ENCODE results near the gene LGALS1. TPM values are rescaled to one million over a fixed set of nuclear protein-coding genes. Genes with fewer than 3 reads are reported as not detected.

Gene LGALS1
- total RNA-seq, 1 experiment from 2014 or later = 32.8 TPM

- H4K20me1 ChIP-seq (ENCODE audit: control insufficient read depth, insufficient read depth, insufficient read length) = no peaks in the 10 kb centered on the region
- H3K4me2 ChIP-seq (ENCODE audit: insufficient read depth, insufficient read length, low read length) = no peak overlapping the region
- H2BK15ac ChIP-seq (ENCODE audit: low read depth, low read length) = no peak overlapping the region
Measured at GRCh38 chr22:37681001-37681424, 5.6 kb downstream of the LGALS1 start.

More at GRCh38 chr22:37681001-37681424, 5.6 kb downstream of the LGALS1 start:
- H3T11ph ChIP-seq (ENCODE audit: low read length) = no peak overlapping the region
- no peak overlapping the region for H3K18ac ChIP-seq (ENCODE audit: insufficient read length, low read depth, low read length)
- H3K23ac ChIP-seq (ENCODE audit: insufficient read length, low read depth, low read length) = no peak overlapping the region
- H3K4ac ChIP-seq (ENCODE audit: low read depth, low read length) = no peak overlapping the region
- DNase-seq = no peak
- no peak overlapping the region for H2AK5ac ChIP-seq (ENCODE audit: insufficient read length, low read length)
- no peak overlapping the region for H4K8ac ChIP-seq (replicated peaks; ENCODE audit: insufficient read length, low read depth, low read length)
- TF ChIP-seq, protein P1, sequence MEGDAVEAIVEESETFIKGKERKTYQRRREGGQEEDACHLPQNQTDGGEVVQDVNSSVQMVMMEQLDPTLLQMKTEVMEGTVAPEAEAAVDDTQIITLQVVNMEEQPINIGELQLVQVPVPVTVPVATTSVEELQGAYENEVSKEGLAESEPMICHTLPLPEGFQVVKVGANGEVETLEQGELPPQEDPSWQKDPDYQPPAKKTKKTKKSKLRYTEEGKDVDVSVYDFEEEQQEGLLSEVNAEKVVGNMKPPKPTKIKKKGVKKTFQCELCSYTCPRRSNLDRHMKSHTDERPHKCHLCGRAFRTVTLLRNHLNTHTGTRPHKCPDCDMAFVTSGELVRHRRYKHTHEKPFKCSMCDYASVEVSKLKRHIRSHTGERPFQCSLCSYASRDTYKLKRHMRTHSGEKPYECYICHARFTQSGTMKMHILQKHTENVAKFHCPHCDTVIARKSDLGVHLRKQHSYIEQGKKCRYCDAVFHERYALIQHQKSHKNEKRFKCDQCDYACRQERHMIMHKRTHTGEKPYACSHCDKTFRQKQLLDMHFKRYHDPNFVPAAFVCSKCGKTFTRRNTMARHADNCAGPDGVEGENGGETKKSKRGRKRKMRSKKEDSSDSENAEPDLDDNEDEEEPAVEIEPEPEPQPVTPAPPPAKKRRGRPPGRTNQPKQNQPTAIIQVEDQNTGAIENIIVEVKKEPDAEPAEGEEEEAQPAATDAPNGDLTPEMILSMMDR (conservative IDR thresholded peaks at IDR 0.05) = no peak
- no peak overlapping the region for H2BK12ac ChIP-seq (ENCODE audit: insufficient read length, low read depth, low read length)
- no peak overlapping the region for H2BK5ac ChIP-seq (ENCODE audit: insufficient read length, low read length)
- Mint-ChIP-seq H3K4me1 (peaks cover 7 to 17% of the 10 kb centered on the region in 2 experiments), H3K27me3 (ENCODE audit: low read depth) (peaks cover 4% of the 10 kb centered on the region), H3K9me3 (no peaks in the 10 kb centered on the region), H3K4me3 (no peak overlapping the region), H3K27ac (no peak overlapping the region), H3K36me3 (ENCODE audit: insufficient read depth in 1 of 3, low read depth in 3 of 3) (no peaks in the 10 kb centered on the region; a peak in 1 of 7 replicates)
- H4K5ac ChIP-seq (ENCODE audit: insufficient read length, low read depth, low read length) = no peak overlapping the region
- no CpG with 5 or more reads among the region's 2 CpGs for WGBS (ENCODE audit: extremely low coverage, insufficient read length, low lambda C conversion rate)
- no peak overlapping the region for H3K14ac ChIP-seq (ENCODE audit: insufficient read depth, low read length)
- peaks cover 5% of the 10 kb centered on the region for H3K23me2 ChIP-seq (ENCODE audit: insufficient read length, low read depth, low read length, poor library complexity, severe bottlenecking)
- H2AFZ ChIP-seq (ENCODE audit: low read length) = no peak overlapping the region
- H3K27me3 ChIP-seq (ENCODE audit: insufficient read depth, low read length) = no peaks in the 10 kb centered on the region
- no peak overlapping the region for H3K56ac ChIP-seq (ENCODE audit: insufficient read length, low read depth, low read length)
- no peak overlapping the region for H2BK20ac ChIP-seq (ENCODE audit: low read depth, low read length, poor library complexity, severe bottlenecking)
- H3K27ac ChIP-seq (ENCODE audit: insufficient read length, low read depth, low read length) = no peak overlapping the region
- no peaks in the 10 kb centered on the region for H3K79me1 ChIP-seq (ENCODE audit: insufficient read depth, low read depth, low read length, poor library complexity, severe bottlenecking)
- H3K79me2 ChIP-seq (ENCODE audit: insufficient read depth, low read length) = no peaks in the 10 kb centered on the region
- H3K4me1 ChIP-seq (ENCODE audit: insufficient read depth, low read length) = no peaks in the 10 kb centered on the region
- no peaks in the 10 kb centered on the region for H3K9me3 ChIP-seq (ENCODE audit: control insufficient read depth, low read depth, low read length)
- H2BK120ac ChIP-seq (ENCODE audit: low read depth, low read length, poor library complexity, severe bottlenecking) = no peak overlapping the region
- no peak overlapping the region for H3K9ac ChIP-seq (ENCODE audit: extremely low read depth, insufficient read length, low read length)
- H4K91ac ChIP-seq (ENCODE audit: insufficient read length, low read depth, low read length) = no peak overlapping the region
